SU-DHL-6 (cell line): ENCODE measurements around the gene ARHGAP28.

ENCODE experiments used
- CTCF ChIP-seq: fragments of 200-600 bp; sonication (generic); IDR thresholded peaks from one replicate; pipeline ENCODE4 v1.5.1; 2017; ENCODE audit warnings: antibody characterized with exemption, mild to moderate bottlenecking, low read length, moderate library complexity; ENCODE audit not compliant: insufficient read depth, poor library complexity, severe bottlenecking
- EZH2phosphoT487 ChIP-seq: fragments of 200-600 bp; sonication (generic), shearing (Covaris generic); conservative IDR thresholded peaks from 2 replicates; pipeline ENCODE4 v1.6.1; 2018; ENCODE audit warnings: mild to moderate bottlenecking, antibody characterized with exemption, low read length, moderate library complexity, mixed read lengths

GRCh38 chr18:6777509-6777908 is 48.0 kb downstream of the ARHGAP28 start:
- TF ChIP-seq CTCF (no peak), EZH2phosphoT487 (no peak)
